ENCODE data around the gene ATP8A2.

Gene ATP8A2

GRCh38 chr13:25836574-25837336 is 465.0 kb downstream of the ATP8A2 start:
- intact Hi-C loops (cut with DNase I) = no loop called here
- no peak for DNase-seq

GRCh38 chr13:25839371-25839770 is 467.6 kb downstream of the ATP8A2 start:
- intact Hi-C loops (cut with DNase I) = no loop called here

GRCh38 chr13:25840261-25840660 is 468.5 kb downstream of the ATP8A2 start:
- intact Hi-C loops (cut with DNase I) = no loop called here
- DNase-seq = no peak

More at GRCh38 chr13:25839371-25839770, 467.6 kb downstream of the ATP8A2 start:
- no peak for DNase-seq

- intact Hi-C loops (cut with DNase I) = no loop called here
- DNase-seq = no peak
Measured at GRCh38 chr13:25840931-25841330, 469.2 kb downstream of the ATP8A2 start.

GRCh38 chr13:25843692-25844091 is 471.9 kb downstream of the ATP8A2 start:
- no peak for DNase-seq
- intact Hi-C loops (cut with DNase I) = no loop called here

GRCh38 chr13:25844559-25845434 is 473.0 kb downstream of the ATP8A2 start:
- no peak for DNase-seq
- intact Hi-C loops (cut with DNase I) = no loop called here

- no peak for DNase-seq
- intact Hi-C loops (cut with DNase I) = no loop called here
Measured at GRCh38 chr13:25846222-25846984, 474.6 kb downstream of the ATP8A2 start.

GRCh38 chr13:25847145-25847544 is 475.4 kb downstream of the ATP8A2 start:
- intact Hi-C loops (cut with DNase I) = no loop called here
- no peak for DNase-seq

GRCh38 chr13:25847635-25848626 is 476.2 kb downstream of the ATP8A2 start:
- DNase-seq = no peak
- intact Hi-C loops (cut with DNase I) = no loop called here

- DNase-seq = no peak
- intact Hi-C loops (cut with DNase I) = no loop called here
Measured at GRCh38 chr13:25848812-25849745, 477.3 kb downstream of the ATP8A2 start.

- DNase-seq = no peak
- intact Hi-C loops (cut with DNase I) = no loop called here
Measured at GRCh38 chr13:25857830-25858229, 486.1 kb downstream of the ATP8A2 start.

- DNase-seq = no peak
- intact Hi-C loops (cut with DNase I) = no loop called here
Measured at GRCh38 chr13:25859528-25859927, 487.8 kb downstream of the ATP8A2 start.

GRCh38 chr13:25860265-25860664 is 488.5 kb downstream of the ATP8A2 start:
- no peak for DNase-seq
- intact Hi-C loops (cut with DNase I) = no loop called here

- intact Hi-C loops (cut with DNase I) = no loop called here
Measured at GRCh38 chr13:25860862-25861261, 489.1 kb downstream of the ATP8A2 start.

GRCh38 chr13:25862156-25862555 is 490.4 kb downstream of the ATP8A2 start:
- no peak for DNase-seq
- intact Hi-C loops (cut with DNase I) = no loop called here

More at GRCh38 chr13:25860862-25861261, 489.1 kb downstream of the ATP8A2 start:
- DNase-seq = no peak

- intact Hi-C loops (cut with DNase I) = no loop called here
- DNase-seq = no peak
Measured at GRCh38 chr13:25864116-25864515, 492.3 kb downstream of the ATP8A2 start.

GRCh38 chr13:25864936-25865335 is 493.2 kb downstream of the ATP8A2 start:
- no peak for DNase-seq
- intact Hi-C loops (cut with DNase I) = no loop called here

- intact Hi-C loops (cut with DNase I) = no loop called here
Measured at GRCh38 chr13:25865391-25865790, 493.6 kb downstream of the ATP8A2 start.

GRCh38 chr13:25867038-25867437 is 495.3 kb downstream of the ATP8A2 start:
- intact Hi-C loops (cut with DNase I) = no loop called here
- no peak for DNase-seq

More at GRCh38 chr13:25865391-25865790, 493.6 kb downstream of the ATP8A2 start:
- DNase-seq = no peak

Measured in posterior cingulate gyrus (tissue), 11 donors.